HG03025 (cell line): ENCODE measurements around the gene ANKAR.
"Not testable (repeated sequence)": the region's sequence is repeated elsewhere in the genome, so short reads cannot be mapped to it uniquely, and the experiment has no call there.

Experiments
- ATAC-seq: cut with Tn5 transposase; IDR thresholded peaks from one replicate; pipeline ENCODE4 v1.9.1; 2021; ENCODE audit warnings: mild to moderate bottlenecking, moderate library complexity; ENCODE audit not compliant: unreplicated experiment, low FRiP score

Gene ANKAR

GRCh38 chr2:189657867-189658266 lies 16.6 kb upstream of the ANKAR start:
- peak; percentile 31 for ATAC-seq

GRCh38 chr2:189658306-189659212 lies 15.9 kb upstream of the ANKAR start:
- ATAC-seq = no peak

GRCh38 chr2:189659734-189660133 lies 14.7 kb upstream of the ANKAR start:
- no peak for ATAC-seq

- no peak for ATAC-seq
Observed at GRCh38 chr2:189660803-189661147, 13.7 kb upstream of the ANKAR start.

- peak; percentile 94 for ATAC-seq
Observed at GRCh38 chr2:189661148-189661956, 13.1 kb upstream of the ANKAR start, which contains the start of gene ASNSD1. ASNSD1 (plus strand) TSS chr2:189661459; CDS start chr2:189666133, 4,674 bp downstream.

- no peak for ATAC-seq
Observed at GRCh38 chr2:189661957-189662321, 12.5 kb upstream of the ANKAR start.

- no peak for ATAC-seq
Observed at GRCh38 chr2:189662669-189663226, 11.7 kb upstream of the ANKAR start.

- not testable (repeated sequence) for ATAC-seq
Observed at GRCh38 chr2:189663319-189663718, 11.2 kb upstream of the ANKAR start.

GRCh38 chr2:189669913-189670312 lies 4.6 kb upstream of the ANKAR start:
- ATAC-seq = no peak

- no peak for ATAC-seq
Observed at GRCh38 chr2:189673661-189674373, 653 bp upstream of the ANKAR start.

GRCh38 chr2:189676471-189676870 lies 2.0 kb downstream of the ANKAR start:
- ATAC-seq = no peak

- no peak for ATAC-seq
Observed at GRCh38 chr2:189679226-189679625, 4.8 kb downstream of the ANKAR start.

GRCh38 chr2:189681203-189681602 lies 6.7 kb downstream of the ANKAR start:
- ATAC-seq = no peak

- no peak for ATAC-seq
Observed at GRCh38 chr2:189681903-189682302, 7.4 kb downstream of the ANKAR start.

GRCh38 chr2:189683348-189683747 lies 8.9 kb downstream of the ANKAR start:
- ATAC-seq = no peak

- ATAC-seq = no peak
Observed at GRCh38 chr2:189684811-189685210, 10.3 kb downstream of the ANKAR start.

- ATAC-seq = no peak
Observed at GRCh38 chr2:189685540-189686229, 11.2 kb downstream of the ANKAR start.

GRCh38 chr2:189687796-189688195 lies 13.3 kb downstream of the ANKAR start:
- not testable (repeated sequence) for ATAC-seq

GRCh38 chr2:189696223-189696622 lies 21.8 kb downstream of the ANKAR start:
- ATAC-seq = no peak
